K562 (cell line): ENCODE measurements around the gene NQO2. TPM values are rescaled to one million over a fixed set of nuclear protein-coding genes. Genes with fewer than 3 reads are reported as not detected.
A peak's percentile ranks its signal among the peaks of the same experiment; 100 is the strongest.

Source experiments
- ATAC-seq: fragments of 200-7000 bp; cut with Tn5 transposase; 3 replicates; pipeline ENCODE4 v1.9.1; 2020; ENCODE audit warnings: moderate library complexity
- BruUV-seq: library from RNA; stranded (reverse); fragments of 400-500 nt; replicated peaks from 2 replicates; lab custom pipeline; 2021; lab: Mats Ljungman, UMichigan
- CTCF ChIA-PET: fragments of 300-600 bp; formaldehyde crosslinking; extraction: SDS; loops from one replicate; lab custom pipeline; 2021; ENCODE audit warnings: low intra/inter-chr PET ratio; lab: Yijun Ruan, JAX
- POLR2A ChIA-PET: fragments of 300-600, 350-650 bp; sonication (Branson Sonifier 250); formaldehyde crosslinking; extraction: SDS; loops from one replicate; lab custom pipeline; 2021; ENCODE audit warnings: antibody characterized with exemption, inconsistent platforms; lab: Yijun Ruan, JAX
- DNase-seq, 4 experiments: peaks; one replicate each; pipeline versions ENCODE4 v3.0.0 to v3.0.0-alpha.2; 2011 to 2018; ENCODE audit warnings: low spot score in 3 of 4, mixed read lengths in 3 of 4; ENCODE audit errors: extremely low read depth in 1 of 4
- FAIRE-seq: peaks from 2 replicates; lab custom pipeline; 2011; peaks lifted over from hg19 to GRCh38; lab: Jason Lieb, UNC
- H2AFZ ChIP-seq: 2 replicates; pipeline ENCODE4 v1.6.0; 2011; ENCODE audit warnings: low read depth, low read length, control low read depth, inconsistent platforms
- H3K27ac ChIP-seq: fragments of 200-600 bp; 3 replicates; pipeline ENCODE4 v1.8.0; 2011; ENCODE audit warnings: low read depth, mild to moderate bottlenecking, control low read depth, inconsistent platforms, low read length, moderate library complexity, mixed read lengths; ENCODE audit errors: extremely low read depth
- H3K27me3 ChIP-seq, 2 experiments: fragments of 300-600 bp in 1 of 2; 2 replicates in 1 of 2; 3 replicates in 1 of 2; pipeline versions ENCODE4 v1.6.0 to v1.8.0; 2011; ENCODE audit warnings: inconsistent platforms in 2 of 2, low read length in 2 of 2, mild to moderate bottlenecking in 1 of 2, mixed read lengths in 1 of 2, moderate library complexity in 1 of 2; ENCODE audit not compliant: control insufficient read depth in 2 of 2, insufficient read depth in 2 of 2
- H3K36me3 ChIP-seq: fragments of 300-600 bp; 3 replicates; pipeline ENCODE4 v1.8.0; 2011; ENCODE audit warnings: mild to moderate bottlenecking, low read length, inconsistent platforms; ENCODE audit not compliant: control insufficient read depth, insufficient read depth
- H3K4me1 ChIP-seq, 2 experiments: fragments of 200-600 bp in 1 of 2; replicated peaks in 1 of 2; 2 replicates in 1 of 2; 3 replicates in 1 of 2; pipeline versions ENCODE4 v1.5.1 to v1.8.0; 2011; ENCODE audit warnings: inconsistent platforms in 2 of 2, low read length in 2 of 2, mild to moderate bottlenecking in 1 of 2, mixed read lengths in 1 of 2, moderate library complexity in 1 of 2; ENCODE audit not compliant: control insufficient read depth in 2 of 2, insufficient read depth in 2 of 2
- H3K4me2 ChIP-seq: 2 replicates; pipeline ENCODE4 v1.6.1; 2011; ENCODE audit warnings: low read length, control low read depth, inconsistent platforms, mixed read lengths; ENCODE audit not compliant: insufficient read depth
- H3K4me3 ChIP-seq: fragments of 200-600 bp; sonication (generic), shearing (Covaris generic); 2 replicates; pipeline ENCODE4 v1.5.1; 2016; ENCODE audit warnings: control low read depth, inconsistent platforms
- H3K79me2 ChIP-seq: fragments of 200-600 bp; 3 replicates; pipeline ENCODE4 v1.8.0; 2011; ENCODE audit warnings: low read length, inconsistent platforms; ENCODE audit not compliant: control insufficient read depth, insufficient read depth
- H3K9ac ChIP-seq, 2 experiments: 2 replicates each; pipeline versions ENCODE4 v1.6.0 to v1.6.1; 2011; ENCODE audit warnings: low read depth in 2 of 2, low read length in 2 of 2, control low read depth in 1 of 2, inconsistent platforms in 1 of 2, mild to moderate bottlenecking in 1 of 2, mixed read lengths in 1 of 2; ENCODE audit not compliant: insufficient read depth in 1 of 2
- H3K9me1 ChIP-seq: one replicate; pipeline ENCODE4 v1.6.0; 2011; ENCODE audit warnings: inconsistent platforms, mild to moderate bottlenecking, low read length, moderate library complexity; ENCODE audit not compliant: control insufficient read depth, insufficient read depth
- H3K9me3 ChIP-seq: replicated peaks from 2 replicates; pipeline ENCODE4 v1.5.1; 2011; ENCODE audit warnings: low read depth, low read length, inconsistent platforms; ENCODE audit not compliant: control insufficient read depth, insufficient read depth
- H4K20me1 ChIP-seq: replicated peaks from 2 replicates; pipeline ENCODE4 v1.6.1; 2011; ENCODE audit warnings: low read length, inconsistent platforms, mixed read lengths; ENCODE audit not compliant: control insufficient read depth, insufficient read depth
- CAMTA2 ChIP-seq: fragments of 250-450 bp; sonication (Bioruptor Pico); conservative IDR thresholded peaks from 2 replicates; pipeline ENCODE4 v1.5.1; 2022
- CBX3 ChIP-seq, 2 experiments: IDR thresholded peaks; 1 replicate in 1 of 2; 2 replicates in 1 of 2; pipeline ENCODE4 v1.6.1; 2012; ENCODE audit warnings: inconsistent platforms in 2 of 2, low read length in 2 of 2, borderline replicate concordance in 1 of 2, control low read depth in 1 of 2
- CXXC5 ChIP-seq: fragments of 250-450 bp; sonication (Bioruptor Pico); IDR thresholded peaks from 2 replicates; pipeline ENCODE4 v1.8.0; 2022; ENCODE audit warnings: inconsistent platforms, mild to moderate bottlenecking, moderate library complexity
- MAX ChIP-seq: sonication (generic); formaldehyde crosslinking; IDR thresholded peaks from 2 replicates; pipeline ENCODE4 v1.9.0; 2022; ENCODE audit warnings: mild to moderate bottlenecking, missing genetic modification reagents
- NBN ChIP-seq: fragments of 450-650 bp; IDR thresholded peaks from 2 replicates; pipeline ENCODE4 v1.6.1; 2016; ENCODE audit warnings: low read depth, mild to moderate bottlenecking
- NFIC ChIP-seq: fragments of 450-650 bp; IDR thresholded peaks from 2 replicates; pipeline ENCODE4 v1.6.1; 2017; ENCODE audit warnings: mild to moderate bottlenecking, inconsistent platforms
- POLR2G ChIP-seq: fragments of 200-400 bp; formaldehyde crosslinking; IDR thresholded peaks from 2 replicates; pipeline ENCODE4 v1.6.1; 2017; ENCODE audit warnings: low read depth, mild to moderate bottlenecking, antibody characterized with exemption, low read length, moderate library complexity
- RBM25 ChIP-seq: fragments of 200-400 bp; formaldehyde crosslinking; IDR thresholded peaks from 2 replicates; pipeline ENCODE4 v1.6.1; 2018; ENCODE audit warnings: low read length, low read depth, moderate library complexity; ENCODE audit not compliant: severe bottlenecking
- SMC3 ChIP-seq: conservative IDR thresholded peaks from 2 replicates; pipeline ENCODE4 v1.6.1; 2011; ENCODE audit warnings: low read depth, low read length, improper control_type of control experiment; ENCODE audit not compliant: insufficient read depth
- ZBTB40 ChIP-seq, 2 experiments: fragments of 450-650 bp in 1 of 2; sonication (generic) in 1 of 2; formaldehyde crosslinking in 1 of 2; IDR thresholded peaks; 2 replicates each; pipeline versions ENCODE4 v1.7.1 to v1.9.0; 2016 to 2022; ENCODE audit warnings: inconsistent platforms in 1 of 2, mild to moderate bottlenecking in 1 of 2, missing genetic modification reagents in 1 of 2
- ZNF239 ChIP-seq: fragments of 250-450 bp; sonication (Bioruptor Pico); IDR thresholded peaks from 2 replicates; pipeline ENCODE4 v1.4.0; 2020; ENCODE audit warnings: mild to moderate bottlenecking
- WGBS: fragments of 100-300 bp; shearing (Covaris generic); methylation state at CpG from one replicate; pipeline ENCODE4 v1.1.6; 2016; ENCODE audit warnings: low coverage, mixed read lengths; ENCODE audit not compliant: insufficient coverage; ENCODE audit errors: missing lambda C conversion rate; 5-methylcytosine and 5-hydroxymethylcytosine counted together
- in situ Hi-C: fragments of 300-500 bp; cut with MboI; formaldehyde crosslinking; loops from 4 replicates; pipeline ENCODE4 v1.15.0; 2018; ENCODE audit warnings: inconsistent platforms, mixed read lengths
- intact Hi-C: fragments of 100-400 bp; cut with micrococcal nuclease; formaldehyde crosslinking; loops from 2 replicates; pipeline ENCODE4 v1.14.2; 2022
- polyA plus RNA-seq, 8 experiments: library from polyadenylated mRNA; depleted of rRNA in 4 of 8; stranded (reverse) in 5 of 8; unstranded in 3 of 8; fragments of >200 nt; fragmentation: Nextera tagmentation in 2 of 8; fragmentation: Illumina TruSeq in 1 of 8; extraction: Ambion mirVana in 2 of 8; extraction: Trizol in 1 of 8; gene quantifications; 2 replicates each; pipeline versions ENCODE4 v1.2.1 to v1.2.3, GENCODE V29; 2011 to 2014; ENCODE audit warnings: inconsistent platforms in 1 of 8, missing spikeins in 1 of 8
- total RNA-seq, 7 experiments: library from RNA; depleted of rRNA in 6 of 7; stranded (reverse); fragments of >200 nt in 6 of 7; fragmentation: Illumina TruSeq in 2 of 7; extraction: Trizol in 2 of 7; gene quantifications; 2 replicates each; pipeline versions ENCODE4 v1.2.1 to v1.2.3, GENCODE V29; 2011 to 2021; ENCODE audit warnings: low replicate concordance in 1 of 7

NQO2 gene
- total and polyA plus RNA-seq, 9 of the 15 experiments (the other 6 are each of a cell fraction or from before 2014, with no cell fraction given): 54.6 to 214 (median 116) TPM

- peak; percentile 30; the same call in 1 of the 2 replicates for TF ChIP-seq POLR2G
- no peak for TF ChIP-seq ZNF239
- peak; percentile 90 for TF ChIP-seq NFIC
These were observed 34.7 kb upstream of the NQO2 start (continued) for GRCh38 chr6:2964793-2965505.

GRCh38 chr6:2966347-2966746, 33.3 kb upstream of the NQO2 start:
- CTCF ChIA-PET: no interaction called here
- TF ChIP-seq RBM25 (no peak), CBX3 (IDR thresholded peaks at IDR 0.05; ENCODE audit: borderline replicate concordance in 1 of 2, low read length in 2 of 2) (peak in 1 of 2 experiments; percentile 71; a peak in 1 of 3 replicates), CAMTA2 (CRISPR knock-in tag) (no peak), NBN (no peak), CXXC5 (CRISPR knock-in tag) (peak; percentile 35), ZBTB40 (IDR thresholded peaks at IDR 0.05) (peak; percentile 54), ZBTB40 (CRISPR knock-in tag; IDR thresholded peaks at IDR 0.05) (no peak), SMC3 (no peak), MAX (CRISPR knock-in tag) (peak; percentile 84)

More at GRCh38 chr6:2966347-2966746, 33.3 kb upstream of the NQO2 start:
- peaks cover 97% of the 10 kb centered on the region for H3K79me2 ChIP-seq
- FAIRE-seq (peak; percentile 54), DNase-seq (peak in 1 of 4 experiments; percentile 81), ATAC-seq (peak; percentile 39)
- H3K4me1 ChIP-seq: peaks cover 47 to 66% of the 10 kb centered on the region in 2 experiments
- POLR2A ChIA-PET: interaction anchor here (0.6 to 2.4 kb wide), 15 partner anchors 8 to 1101 kb away, joined by 3 to 12 read pairs (median 4); no protein-coding TSS in a partner anchor
- H3K27me3 ChIP-seq: no peaks in the 10 kb centered on the region
- no TSS peak for BruUV-seq
- in situ Hi-C loops (no loop called here), intact Hi-C loops (no loop called here)
- peak overlapping the region; percentile 46 for H3K4me2 ChIP-seq
- H4K20me1 ChIP-seq: no peaks in the 10 kb centered on the region
- 4% methylated on average over 9 of the region's 9 CpGs for WGBS
- peak overlapping the region; percentile 61 for H2AFZ ChIP-seq
- no peaks in the 10 kb centered on the region for H3K9me1 ChIP-seq
- H3K9me3 ChIP-seq: no peaks in the 10 kb centered on the region
- H3K36me3 ChIP-seq: peaks cover 9% of the 10 kb centered on the region; the same call in 2 of the 3 replicates
- peak overlapping the region; percentile 42 to 73; a peak in 3 of 4 replicates for H3K9ac ChIP-seq
- H3K27ac ChIP-seq: peak overlapping the region; percentile 61
- H3K4me3 ChIP-seq: no peak overlapping the region
